Measurements from ENCODE around the gene AMD1.

Gene AMD1

GRCh38 chr6:110853754-110854477 is 20.7 kb upstream of the AMD1 start:
- no peak for TF ChIP-seq CTCF (IDR thresholded peaks at IDR 0.05)
- H3K27ac ChIP-seq = no peak overlapping the region
- no peak overlapping the region for H3K9ac ChIP-seq
- no peak overlapping the region for H2AFZ ChIP-seq
- no peaks in the 10 kb centered on the region for H3K79me2 ChIP-seq
- no peak overlapping the region for H3K4me3 ChIP-seq (ENCODE audit: low read depth, low read length)
- no peaks in the 10 kb centered on the region for H3K4me1 ChIP-seq
- H3K36me3 ChIP-seq (ENCODE audit: control insufficient read depth, insufficient read depth, low read length) = no peaks in the 10 kb centered on the region
- no peak overlapping the region for H3K4me2 ChIP-seq (ENCODE audit: low read length)
- no peaks in the 10 kb centered on the region for H3K9me3 ChIP-seq (ENCODE audit: control insufficient read depth, low read length)
- H3K27me3 ChIP-seq (ENCODE audit: control insufficient read depth, insufficient read depth, low read length) = no peaks in the 10 kb centered on the region

GRCh38 chr6:110856296-110856695 is 18.3 kb upstream of the AMD1 start:
- Histone ChIP-seq H3K36me3 (ENCODE audit: control insufficient read depth, insufficient read depth, low read length) (no peaks in the 10 kb centered on the region), H3K9ac (no peak overlapping the region), H3K9me3 (ENCODE audit: control insufficient read depth, low read length) (no peaks in the 10 kb centered on the region), H3K4me1 (no peaks in the 10 kb centered on the region), H3K27ac (no peak overlapping the region), H3K79me2 (no peaks in the 10 kb centered on the region), H3K27me3 (ENCODE audit: control insufficient read depth, insufficient read depth, low read length) (no peaks in the 10 kb centered on the region), H2AFZ (no peak overlapping the region), H3K4me2 (ENCODE audit: low read length) (no peak overlapping the region), H3K4me3 (ENCODE audit: low read depth, low read length) (no peak overlapping the region)
- no peak for TF ChIP-seq CTCF (IDR thresholded peaks at IDR 0.05)

- no peak overlapping the region for H3K4me3 ChIP-seq (ENCODE audit: low read depth, low read length)
- no peaks in the 10 kb centered on the region for H3K36me3 ChIP-seq (ENCODE audit: control insufficient read depth, insufficient read depth, low read length)
- H3K4me1 ChIP-seq = no peaks in the 10 kb centered on the region
- no peak overlapping the region for H2AFZ ChIP-seq
- no peaks in the 10 kb centered on the region for H3K79me2 ChIP-seq
- no peak overlapping the region for H3K4me2 ChIP-seq (ENCODE audit: low read length)
- no peak for TF ChIP-seq CTCF (IDR thresholded peaks at IDR 0.05)
- H3K27me3 ChIP-seq (ENCODE audit: control insufficient read depth, insufficient read depth, low read length) = no peaks in the 10 kb centered on the region
- no peak overlapping the region for H3K27ac ChIP-seq
- H3K9ac ChIP-seq = no peak overlapping the region
- H3K9me3 ChIP-seq (ENCODE audit: control insufficient read depth, low read length) = no peaks in the 10 kb centered on the region
These were observed 16.6 kb upstream of the AMD1 start for GRCh38 chr6:110858016-110858415.

- Histone ChIP-seq H3K4me3 (ENCODE audit: low read depth, low read length) (no peak overlapping the region), H3K4me2 (ENCODE audit: low read length) (no peak overlapping the region), H3K27ac (no peak overlapping the region), H3K27me3 (ENCODE audit: control insufficient read depth, insufficient read depth, low read length) (no peaks in the 10 kb centered on the region), H3K36me3 (ENCODE audit: control insufficient read depth, insufficient read depth, low read length) (no peaks in the 10 kb centered on the region), H3K9me3 (ENCODE audit: control insufficient read depth, low read length) (no peaks in the 10 kb centered on the region), H3K9ac (no peak overlapping the region), H2AFZ (no peak overlapping the region), H3K79me2 (no peaks in the 10 kb centered on the region), H3K4me1 (no peaks in the 10 kb centered on the region)
- no peak for TF ChIP-seq CTCF (IDR thresholded peaks at IDR 0.05)
These were observed 15.9 kb upstream of the AMD1 start for GRCh38 chr6:110858562-110859214.
